Common myeloid progenitor, CD34-positive (primary cell): ENCODE results near the gene BSG.

Experiments
- CTCF ChIA-PET: fragments of 350-600 bp; sonication (Branson Sonifier 250); formaldehyde crosslinking; loops from one replicate; lab custom pipeline; 2021; ENCODE audit warnings: antibody characterized with exemption; lab: Charles Lee
- POLR2A ChIA-PET: fragments of 350-600 bp; sonication (Branson Sonifier 250); formaldehyde crosslinking; loops from one replicate; lab custom pipeline; 2021; ENCODE audit warnings: antibody characterized with exemption; lab: Charles Lee
- DNase-seq, 3 donors: peaks; one replicate each; pipeline versions ENCODE4 v3.0.0 to v3.0.0-alpha.2; 2013
- H3K27ac ChIP-seq, 2 experiments: 1 replicate in 1 of 2; 2 replicates in 1 of 2; pipeline ENCODE4 v1.7.0; 2013; ENCODE audit warnings: inconsistent platforms in 2 of 2, low read length in 2 of 2, mild to moderate bottlenecking in 2 of 2, low read depth in 1 of 2, moderate library complexity in 1 of 2; ENCODE audit not compliant: severe bottlenecking in 2 of 2, insufficient read depth in 1 of 2, poor library complexity in 1 of 2
- H3K27me3 ChIP-seq, 5 experiments: replicated peaks in 2 of 5; 1 replicate in 3 of 5; 2 replicates in 2 of 5; pipeline versions ENCODE4 v1.6.1 to v1.7.0; 2013; ENCODE audit warnings: low read length in 4 of 5, mild to moderate bottlenecking in 2 of 5, moderate library complexity in 2 of 5, inconsistent platforms in 1 of 5; ENCODE audit not compliant: insufficient read depth in 5 of 5, control insufficient read depth in 4 of 5
- H3K36me3 ChIP-seq, 4 experiments: 1 replicate in 2 of 4; 2 replicates in 2 of 4; pipeline versions ENCODE4 v1.6.1 to v1.7.0; 2013; ENCODE audit warnings: low read length in 3 of 4, control low read depth in 1 of 4, mild to moderate bottlenecking in 1 of 4; ENCODE audit not compliant: control insufficient read depth in 4 of 4, insufficient read depth in 4 of 4
- H3K4me1 ChIP-seq, 4 experiments: 1 replicate in 3 of 4; 2 replicates in 1 of 4; pipeline versions ENCODE4 v1.6.1 to v1.7.1; 2013; ENCODE audit warnings: low read length in 3 of 4, mild to moderate bottlenecking in 3 of 4, control low read depth in 1 of 4, inconsistent platforms in 1 of 4, moderate library complexity in 1 of 4; ENCODE audit not compliant: control insufficient read depth in 4 of 4, insufficient read depth in 4 of 4; ENCODE audit errors: control extremely low read depth in 1 of 4
- H3K4me3 ChIP-seq, 7 experiments: 1 replicate in 4 of 7; 2 replicates in 3 of 7; pipeline versions ENCODE4 v1.5.1 to v1.7.0; 2013; ENCODE audit warnings: mild to moderate bottlenecking in 7 of 7, low read length in 6 of 7, moderate library complexity in 6 of 7, inconsistent platforms in 2 of 7, low read depth in 2 of 7, control low read depth in 1 of 7; ENCODE audit not compliant: insufficient read depth in 4 of 7, control insufficient read depth in 1 of 7; ENCODE audit errors: extremely low read depth in 1 of 7
- H3K9me3 ChIP-seq, 5 experiments: 1 replicate in 4 of 5; 2 replicates in 1 of 5; pipeline versions ENCODE4 v1.6.1 to v1.7.1; 2013; ENCODE audit warnings: low read length in 4 of 5, mild to moderate bottlenecking in 2 of 5, inconsistent platforms in 1 of 5, low read depth in 1 of 5, moderate library complexity in 1 of 5; ENCODE audit not compliant: control insufficient read depth in 4 of 5, insufficient read depth in 2 of 5; ENCODE audit errors: control extremely low read depth in 1 of 5
- WGBS: methylation state at CpG from one replicate; pipeline ENCODE4 v1.1.5; 2013; ENCODE audit not compliant: insufficient coverage; 5-methylcytosine and 5-hydroxymethylcytosine counted together

The BSG gene

GRCh38 chr19:579842-580155 lies 7.4 kb downstream of the BSG start:
- Histone ChIP-seq H3K9me3 (no peaks in the 10 kb centered on the region), H3K4me3 (no peak overlapping the region), H3K4me1 (peaks cover 0 to 20% (median 13%) of the 10 kb centered on the region in 4 experiments), H3K27me3 (peaks cover 0 to 3% (median 2%) of the 10 kb centered on the region in 5 experiments), H3K27ac (no peak overlapping the region), H3K36me3 (peaks cover 2 to 54% (median 27%) of the 10 kb centered on the region in 4 experiments)
- WGBS, result 98% methylated on average over 9 of the region's 11 CpGs
- ChIA-PET POLR2A (no interaction called here), CTCF (interaction anchor here (1.6 kb wide), 1 partner anchor 31 kb away, joined by 4 read pairs; no protein-coding TSS in a partner anchor)
- no peak for DNase-seq

- Histone ChIP-seq H3K27ac (no peak overlapping the region), H3K4me1 (peaks cover 0 to 14% (median 10%) of the 10 kb centered on the region in 4 experiments), H3K4me3 (no peak overlapping the region), H3K9me3 (no peaks in the 10 kb centered on the region), H3K27me3 (peaks cover 0 to 5% (median 2%) of the 10 kb centered on the region in 5 experiments), H3K36me3 (peaks cover 2 to 54% (median 26%) of the 10 kb centered on the region in 4 experiments)
- CTCF ChIA-PET, result interaction anchor here (1.6 kb wide), 1 partner anchor 30 kb away, joined by 4 read pairs; no protein-coding TSS in a partner anchor
- DNase-seq, result no peak
- POLR2A ChIA-PET, result no interaction called here
- 93% methylated on average over 13 of the region's 22 CpGs for WGBS
Observed at GRCh38 chr19:580274-580835, 8.0 kb downstream of the BSG start.

GRCh38 chr19:581399-582111 lies 9.2 kb downstream of the BSG start:
- 92% methylated on average over 39 of the region's 40 CpGs for WGBS
- CTCF ChIA-PET, result interaction anchor here (1.6 kb wide), 1 partner anchor 29 kb away, joined by 4 read pairs; no protein-coding TSS in a partner anchor
- no peak for DNase-seq
- Histone ChIP-seq H3K27me3 (peaks cover 0 to 17% (median 4%) of the 10 kb centered on the region in 5 experiments), H3K4me3 (no peak overlapping the region), H3K4me1 (peaks cover 0 to 6% (median 2%) of the 10 kb centered on the region in 4 experiments), H3K9me3 (no peaks in the 10 kb centered on the region), H3K36me3 (peaks cover 2 to 54% (median 26%) of the 10 kb centered on the region in 4 experiments), H3K27ac (no peak overlapping the region)
- POLR2A ChIA-PET, result no interaction called here

- no peak overlapping the region for H3K27ac ChIP-seq
- H3K27me3 ChIP-seq, result peaks cover 0 to 27% (median 4%) of the 10 kb centered on the region in 5 experiments
- H3K4me1 ChIP-seq, result peaks cover 0 to 2% (median under 1%) of the 10 kb centered on the region in 4 experiments
- H3K9me3 ChIP-seq, result no peaks in the 10 kb centered on the region
- no peak for DNase-seq
- WGBS, result 94% methylated on average over 28 of the region's 31 CpGs
- peaks cover 2 to 51% (median 25%) of the 10 kb centered on the region in 4 experiments for H3K36me3 ChIP-seq
- H3K4me3 ChIP-seq, result no peak overlapping the region
- POLR2A ChIA-PET, result no interaction called here
- CTCF ChIA-PET, result interaction anchor here (1.0 kb wide), 1 partner anchor 8 kb away, joined by 3 read pairs; no protein-coding TSS in a partner anchor
Observed at GRCh38 chr19:582497-583197, 10.3 kb downstream of the BSG start.

- no peak for DNase-seq
- WGBS, result 95% methylated on average over 19 of the region's 27 CpGs
- Histone ChIP-seq H3K4me3 (no peak overlapping the region), H3K4me1 (peaks cover 0 to 8% (median 7%) of the 10 kb centered on the region in 4 experiments), H3K27me3 (peaks cover 0 to 35% (median 6%) of the 10 kb centered on the region in 5 experiments), H3K36me3 (peaks cover 2 to 44% (median 23%) of the 10 kb centered on the region in 4 experiments), H3K9me3 (no peaks in the 10 kb centered on the region), H3K27ac (no peak overlapping the region)
- CTCF ChIA-PET, result interaction anchor here (0.7 to 4.6 kb wide), 12 partner anchors 8 to 169 kb away, joined by 3 to 28 read pairs (median 4); no protein-coding TSS in a partner anchor
- POLR2A ChIA-PET, result no interaction called here
Observed at GRCh38 chr19:583198-583967, 11.0 kb downstream of the BSG start.

GRCh38 chr19:583968-584239 lies 11.5 kb downstream of the BSG start:
- H3K27ac ChIP-seq, result no peak overlapping the region
- H3K4me1 ChIP-seq, result peaks cover 0 to 13% (median 13%) of the 10 kb centered on the region in 4 experiments
- no peak for DNase-seq
- no peak overlapping the region for H3K4me3 ChIP-seq
- peaks cover 2 to 41% (median 23%) of the 10 kb centered on the region in 4 experiments for H3K36me3 ChIP-seq
- POLR2A ChIA-PET, result no interaction called here
- H3K9me3 ChIP-seq, result no peaks in the 10 kb centered on the region
- peaks cover 0 to 40% (median 7%) of the 10 kb centered on the region in 5 experiments for H3K27me3 ChIP-seq
- 100% methylated on average over 2 of the region's 5 CpGs for WGBS
- CTCF ChIA-PET, result interaction anchor here (0.7 to 4.6 kb wide), 13 partner anchors 9 to 169 kb away, joined by 3 to 28 read pairs (median 3); partner anchors contain the start of gene BSG
